HepG2 (cell line): ENCODE measurements around the gene PRKCB. TPM values are rescaled to one million over a fixed set of nuclear protein-coding genes. Genes with fewer than 3 reads are reported as not detected.

ENCODE experiments used
- ATAC-seq: fragments of 200-7000 bp; cut with Tn5 transposase; 3 replicates; pipeline ENCODE4 v1.9.1; 2020; ENCODE audit warnings: mild to moderate bottlenecking, moderate library complexity
- BruUV-seq: library from RNA; stranded (reverse); fragments of 400-500 nt; replicated peaks from 2 replicates; lab custom pipeline; 2021; lab: Mats Ljungman, UMichigan
- CTCF ChIA-PET: fragments of 300-600 bp; formaldehyde crosslinking; extraction: SDS; loops from one replicate; lab custom pipeline; 2021; ENCODE audit warnings: low total read pairs, inconsistent platforms, low intra/inter-chr PET ratio; lab: Yijun Ruan, JAX
- POLR2A ChIA-PET: fragments of 350-600 bp; sonication (Branson Sonifier 250); formaldehyde crosslinking; loops from one replicate; lab custom pipeline; 2020; ENCODE audit warnings: antibody characterized with exemption, inconsistent platforms; lab: Yijun Ruan, JAX
- DNase-seq: peaks from one replicate; pipeline ENCODE4 v3.0.0-alpha.2; 2015; ENCODE audit warnings: low spot score
- FAIRE-seq: peaks from 3 replicates; lab custom pipeline; 2011; peaks lifted over from hg19 to GRCh38; lab: Jason Lieb, UNC
- H2AFZ ChIP-seq: one replicate; pipeline ENCODE4 v1.6.1; 2011; ENCODE audit warnings: low read length, inconsistent platforms
- H3K27ac ChIP-seq: fragments of 300-600 bp; 3 replicates; pipeline ENCODE4 v1.8.0; 2011; ENCODE audit warnings: mixed run types, mild to moderate bottlenecking, mixed read lengths, low read length, inconsistent platforms; ENCODE audit not compliant: insufficient read depth; ENCODE audit errors: extremely low read length
- H3K27me3 ChIP-seq, 2 experiments: fragments of 200-600 bp in 1 of 2; 2 replicates in 1 of 2; 3 replicates in 1 of 2; pipeline versions ENCODE4 v1.6.0 to v1.8.0; 2011; ENCODE audit warnings: low read length in 2 of 2, mild to moderate bottlenecking in 2 of 2, moderate library complexity in 2 of 2, inconsistent platforms in 1 of 2; ENCODE audit not compliant: insufficient read depth in 2 of 2, control insufficient read depth in 1 of 2
- H3K36me3 ChIP-seq, 2 experiments: fragments of 200-600 bp in 1 of 2; replicated peaks in 1 of 2; 2 replicates in 1 of 2; 3 replicates in 1 of 2; pipeline versions ENCODE4 v1.5.1 to v1.8.0; 2011; ENCODE audit warnings: low read length in 2 of 2, inconsistent platforms in 1 of 2; ENCODE audit not compliant: insufficient read depth in 2 of 2, control insufficient read depth in 1 of 2
- H3K4me1 ChIP-seq: 2 replicates; pipeline ENCODE4 v1.5.1; 2012; ENCODE audit warnings: low read length, inconsistent platforms; ENCODE audit not compliant: insufficient read depth
- H3K4me2 ChIP-seq: 2 replicates; pipeline ENCODE4 v1.6.0; 2011; ENCODE audit warnings: low read depth, low read length, inconsistent platforms
- H3K4me3 ChIP-seq, 3 experiments: fragments of 200-600 bp in 1 of 3; sonication (generic), shearing (Covaris generic) in 1 of 3; replicated peaks in 1 of 3; 2 replicates each; pipeline ENCODE4 v1.5.1; 2011 to 2016; ENCODE audit warnings: low read length in 3 of 3, inconsistent platforms in 2 of 3, low read depth in 2 of 3, mild to moderate bottlenecking in 2 of 3, control low read depth in 1 of 3, mixed read lengths in 1 of 3; ENCODE audit not compliant: insufficient read depth in 1 of 3
- H3K79me2 ChIP-seq: one replicate; pipeline ENCODE4 v1.6.1; 2011; ENCODE audit warnings: low read length, inconsistent platforms; ENCODE audit not compliant: insufficient read depth
- H3K9ac ChIP-seq: 2 replicates; pipeline ENCODE4 v1.6.0; 2011; ENCODE audit warnings: mild to moderate bottlenecking, low read depth, low read length, inconsistent platforms; ENCODE audit not compliant: insufficient read depth
- H3K9me3 ChIP-seq: 2 replicates; pipeline ENCODE4 v1.5.1; 2012; ENCODE audit warnings: mild to moderate bottlenecking, low read length
- H4K20me1 ChIP-seq: 2 replicates; pipeline ENCODE4 v1.6.0; 2011; ENCODE audit warnings: inconsistent platforms, mild to moderate bottlenecking, low read length, moderate library complexity; ENCODE audit not compliant: insufficient read depth
- ATAD3A ChIP-seq: sonication (generic); formaldehyde crosslinking; IDR thresholded peaks from 2 replicates; pipeline ENCODE4 v1.4.0; 2020; ENCODE audit warnings: missing genetic modification reagents
- MED13 ChIP-seq: sonication (generic); formaldehyde crosslinking; IDR thresholded peaks from 2 replicates; pipeline ENCODE4 v1.5.0; 2020; ENCODE audit warnings: missing genetic modification reagents
- PRPF4 ChIP-seq: fragments of 200-400 bp; formaldehyde crosslinking; IDR thresholded peaks from 2 replicates; pipeline ENCODE4 v1.6.1; 2016; ENCODE audit warnings: low read length, low read depth; ENCODE audit not compliant: poor library complexity, severe bottlenecking
- ZNF282 ChIP-seq: fragments of 450-650 bp; IDR thresholded peaks from 2 replicates; pipeline ENCODE4 v1.6.1; 2018; ENCODE audit not compliant: partially characterized antibody
- ZNF629 ChIP-seq: sonication (generic); formaldehyde crosslinking; conservative IDR thresholded peaks from 2 replicates; pipeline ENCODE4 v1.5.0; 2020; ENCODE audit warnings: missing genetic modification reagents
- WGBS: methylation state at CpG from one replicate; pipeline ENCODE4 v1.1.6; 2017; ENCODE audit warnings: low lambda C conversion rate; 5-methylcytosine and 5-hydroxymethylcytosine counted together
- in situ Hi-C: cut with HindIII; loops from 2 replicates; pipeline ENCODE4 v1.10.0; 2017; ENCODE audit warnings: low pct_unique_long_range_greater_than_20kb; ENCODE audit not compliant: extremely low pct_ligation_motif_present
- intact Hi-C: fragments of 100-400 bp; cut with micrococcal nuclease; formaldehyde crosslinking; loops from one replicate; pipeline ENCODE4 v1.10.0; 2022; ENCODE audit not compliant: unreplicated experiment
- polyA plus RNA-seq, 8 experiments: library from polyadenylated mRNA; depleted of rRNA in 3 of 8; stranded (reverse) in 7 of 8; unstranded in 1 of 8; fragments of >200 nt; fragmentation: Illumina TruSeq in 4 of 8; extraction: Trizol in 4 of 8; gene quantifications; 2 replicates each; pipeline versions ENCODE4 v1.2.1 to v1.2.3, GENCODE V29; 2011 to 2016; ENCODE audit warnings: low read depth in 4 of 8, missing spikeins in 1 of 8, mixed read lengths in 1 of 8; ENCODE audit not compliant: insufficient read depth in 1 of 8
- total RNA-seq, 5 experiments: library from RNA; depleted of rRNA; stranded (reverse); fragments of >200 nt; fragmentation: Illumina TruSeq; extraction: Trizol; gene quantifications; 2 replicates each; pipeline ENCODE4 v1.2.3, GENCODE V29; 2016; ENCODE audit warnings: low read depth in 1 of 5
- TF ChIP-seq, protein P1 (sequence below): sonication (generic); formaldehyde crosslinking; IDR thresholded peaks from 2 replicates; pipeline ENCODE4 v1.4.0; 2020; ENCODE audit warnings: missing genetic modification reagents
- TF ChIP-seq, protein P2 (sequence below): sonication (generic); formaldehyde crosslinking; conservative IDR thresholded peaks from 2 replicates; pipeline ENCODE4 v1.4.0; 2020; ENCODE audit warnings: missing genetic modification reagents

PRKCB gene
- total and polyA plus RNA-seq, 2 of the 13 experiments (the other 11 are each of a cell fraction or from before 2014, with no cell fraction given): 0.01 TPM; not detected in 1

DNA sequence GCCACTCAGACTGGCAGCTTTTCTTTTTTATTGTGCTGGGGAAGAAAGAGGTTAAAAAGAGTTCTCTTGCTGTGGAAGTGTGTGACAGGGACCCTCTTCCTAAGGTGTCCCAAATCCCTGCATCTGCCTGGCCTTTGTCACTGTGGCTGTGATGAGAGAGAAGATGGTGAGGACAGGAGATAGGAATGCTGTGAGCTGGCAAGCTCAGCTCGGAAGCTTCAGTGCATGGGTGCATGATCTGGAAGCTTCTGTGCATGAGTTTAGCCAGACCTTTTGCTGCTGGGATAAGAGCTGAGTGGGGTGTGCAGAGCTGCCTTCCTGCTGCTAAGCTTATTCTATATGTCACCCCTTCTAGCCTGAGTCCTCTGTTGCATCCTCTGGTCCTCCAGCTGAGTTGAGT, 317.0 kb downstream of the PRKCB start:
- FAIRE-seq (no peak), DNase-seq (no peak), ATAC-seq (no peak)
- intact Hi-C loops (no loop called here), in situ Hi-C loops (loop anchor here (10.0 kb wide), 1 partner anchor 238 kb away; no protein-coding TSS in a partner anchor)
- Histone ChIP-seq H3K27me3 (peaks cover 0 to 10% of the 10 kb centered on the region in 2 experiments; a peak in 2 of 5 replicates), H3K27ac (no peak overlapping the region), H3K79me2 (no peaks in the 10 kb centered on the region), H3K4me3 (no peak overlapping the region), H3K4me2 (no peak overlapping the region), H3K9me3 (no peaks in the 10 kb centered on the region), H4K20me1 (no peaks in the 10 kb centered on the region), H3K4me1 (no peaks in the 10 kb centered on the region), H3K36me3 (no peaks in the 10 kb centered on the region), H2AFZ (no peak overlapping the region), H3K9ac (no peak overlapping the region)
- BruUV-seq: no TSS peak
- whole genome bisulfite sequencing: 0% methylated on average over 1 of the region's 1 CpG
- CTCF ChIA-PET: no interaction called here
- POLR2A ChIA-PET: no interaction called here
- no peak for TF ChIP-seq MED13 (CRISPR knock-in tag)
- no peak for TF ChIP-seq ZNF629 (CRISPR knock-in tag)
- TF ChIP-seq, protein P1, sequence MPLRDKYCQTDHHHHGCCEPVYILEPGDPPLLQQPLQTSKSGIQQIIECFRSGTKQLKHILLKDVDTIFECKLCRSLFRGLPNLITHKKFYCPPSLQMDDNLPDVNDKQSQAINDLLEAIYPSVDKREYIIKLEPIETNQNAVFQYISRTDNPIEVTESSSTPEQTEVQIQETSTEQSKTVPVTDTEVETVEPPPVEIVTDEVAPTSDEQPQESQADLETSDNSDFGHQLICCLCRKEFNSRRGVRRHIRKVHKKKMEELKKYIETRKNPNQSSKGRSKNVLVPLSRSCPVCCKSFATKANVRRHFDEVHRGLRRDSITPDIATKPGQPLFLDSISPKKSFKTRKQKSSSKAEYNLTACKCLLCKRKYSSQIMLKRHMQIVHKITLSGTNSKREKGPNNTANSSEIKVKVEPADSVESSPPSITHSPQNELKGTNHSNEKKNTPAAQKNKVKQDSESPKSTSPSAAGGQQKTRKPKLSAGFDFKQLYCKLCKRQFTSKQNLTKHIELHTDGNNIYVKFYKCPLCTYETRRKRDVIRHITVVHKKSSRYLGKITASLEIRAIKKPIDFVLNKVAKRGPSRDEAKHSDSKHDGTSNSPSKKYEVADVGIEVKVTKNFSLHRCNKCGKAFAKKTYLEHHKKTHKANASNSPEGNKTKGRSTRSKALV: no peak
- no peak for TF ChIP-seq PRPF4
- TF ChIP-seq ATAD3A (CRISPR knock-in tag): no peak
- no peak for TF ChIP-seq ZNF282
- TF ChIP-seq, protein P2, sequence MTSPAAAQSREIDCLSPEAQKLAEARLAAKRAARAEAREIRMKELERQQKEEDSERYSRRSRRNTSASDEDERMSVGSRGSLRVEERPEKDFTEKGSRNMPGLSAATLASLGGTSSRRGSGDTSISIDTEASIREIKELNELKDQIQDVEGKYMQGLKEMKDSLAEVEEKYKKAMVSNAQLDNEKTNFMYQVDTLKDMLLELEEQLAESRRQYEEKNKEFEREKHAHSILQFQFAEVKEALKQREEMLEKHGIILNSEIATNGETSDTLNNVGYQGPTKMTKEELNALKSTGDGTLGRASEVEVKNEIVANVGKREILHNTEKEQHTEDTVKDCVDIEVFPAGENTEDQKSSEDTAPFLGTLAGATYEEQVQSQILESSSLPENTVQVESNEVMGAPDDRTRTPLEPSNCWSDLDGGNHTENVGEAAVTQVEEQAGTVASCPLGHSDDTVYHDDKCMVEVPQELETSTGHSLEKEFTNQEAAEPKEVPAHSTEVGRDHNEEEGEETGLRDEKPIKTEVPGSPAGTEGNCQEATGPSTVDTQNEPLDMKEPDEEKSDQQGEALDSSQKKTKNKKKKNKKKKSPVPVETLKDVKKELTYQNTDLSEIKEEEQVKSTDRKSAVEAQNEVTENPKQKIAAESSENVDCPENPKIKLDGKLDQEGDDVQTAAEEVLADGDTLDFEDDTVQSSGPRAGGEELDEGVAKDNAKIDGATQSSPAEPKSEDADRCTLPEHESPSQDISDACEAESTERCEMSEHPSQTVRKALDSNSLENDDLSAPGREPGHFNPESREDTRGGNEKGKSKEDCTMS (CRISPR knock-in tag): no peak
